Measurements from ENCODE around the gene ILF2.
"Not testable (repeated sequence)": the region's sequence is repeated elsewhere in the genome, so short reads cannot be mapped to it uniquely, and the experiment has no call there.

Gene ILF2

GRCh38 chr1:153673511-153673910 lies 2.7 kb upstream of the ILF2 start:
- TF ChIP-seq CTCF (IDR thresholded peaks at IDR 0.05; ENCODE audit: control extremely low read depth, extremely low read depth, low read depth, missing control alignments), result no peak
- DNase-seq (ENCODE audit: extremely low spot score), result no peak
- CTCF ChIA-PET, result interaction anchor here (1.3 to 2.0 kb wide), 3 partner anchors 19 to 75 kb away, joined by 3 to 6 read pairs (median 5); no protein-coding TSS in a partner anchor
- POLR2A ChIA-PET, result no interaction called here

- ChIA-PET POLR2A (interaction anchor here (0.6 to 1.3 kb wide), 3 partner anchors 38 to 319 kb away, joined by 3 to 4 read pairs (median 4); partner anchors contain the start of genes CHTOP and RPS27), CTCF (interaction anchor here (0.8 to 2.0 kb wide), 11 partner anchors 9 to 315 kb away, joined by 3 to 9 read pairs (median 3); partner anchors contain the start of gene CHTOP)
- DNase-seq (ENCODE audit: extremely low spot score), result not testable (repeated sequence)
Observed at GRCh38 chr1:153671628-153672353, 998 bp upstream of the ILF2 start.

- no peak for TF ChIP-seq CTCF (IDR thresholded peaks at IDR 0.05; ENCODE audit: control extremely low read depth, extremely low read depth, low read depth, missing control alignments)
- no peak for DNase-seq (ENCODE audit: extremely low spot score)
- CTCF ChIA-PET, result interaction anchor here (1.9 kb wide), 1 partner anchor 10 kb away, joined by 8 read pairs; no protein-coding TSS in a partner anchor
- POLR2A ChIA-PET, result interaction anchor here (0.6 to 1.4 kb wide), 3 partner anchors 11 to 47 kb away, joined by 3 to 7 read pairs (median 7); partner anchors contain the start of gene CHTOP
Observed at GRCh38 chr1:153670257-153670858, 435 bp downstream of the ILF2 start.

- POLR2A ChIA-PET, result no interaction called here
- CTCF ChIA-PET, result no interaction called here
- TF ChIP-seq CTCF (IDR thresholded peaks at IDR 0.05; ENCODE audit: control extremely low read depth, extremely low read depth, low read depth, missing control alignments), result no peak
- DNase-seq (ENCODE audit: extremely low spot score), result no peak
Observed at GRCh38 chr1:153669606-153670005, 1.2 kb downstream of the ILF2 start.

- CTCF ChIA-PET, result interaction anchor here (1.2 kb wide), 1 partner anchor 16 kb away, joined by 3 read pairs; no protein-coding TSS in a partner anchor
- POLR2A ChIA-PET; DNase-seq (ENCODE audit: extremely low spot score): not testable (repeated sequence)
Observed at GRCh38 chr1:153668672-153669071, 2.1 kb downstream of the ILF2 start.

- no peak for TF ChIP-seq CTCF (IDR thresholded peaks at IDR 0.05; ENCODE audit: control extremely low read depth, extremely low read depth, low read depth, missing control alignments)
- POLR2A ChIA-PET, result no interaction called here
- CTCF ChIA-PET, result interaction anchor here (1.1 to 1.7 kb wide), 5 partner anchors 9 to 95 kb away, joined by 3 read pairs; partner anchors contain the start of genes CHTOP, S100A13 and SNAPIN
- DNase-seq (ENCODE audit: extremely low spot score), result no peak
Observed at GRCh38 chr1:153667439-153667838, 3.4 kb downstream of the ILF2 start.

GRCh38 chr1:153663211-153663610 lies 7.6 kb downstream of the ILF2 start:
- no peak for TF ChIP-seq CTCF (IDR thresholded peaks at IDR 0.05; ENCODE audit: control extremely low read depth, extremely low read depth, low read depth, missing control alignments)
- ChIA-PET POLR2A (no interaction called here), CTCF (no interaction called here)
- DNase-seq (ENCODE audit: extremely low spot score), result no peak

Data from GM10248 (cell line).